HCT116 (cell line): ENCODE measurements around the gene ANGPTL4. TPM values are rescaled to one million over a fixed set of nuclear protein-coding genes. Genes with fewer than 3 reads are reported as not detected.

Experiments used
- ATAC-seq: fragments of 200-7000 bp; cut with Tn5 transposase; 2 replicates; pipeline ENCODE4 v1.9.1; 2020; ENCODE audit warnings: mild to moderate bottlenecking, moderate library complexity
- BruUV-seq: library from RNA; stranded (reverse); fragments of 400-500 nt; replicated peaks from 2 replicates; lab custom pipeline; 2021; lab: Mats Ljungman, UMichigan
- CTCF ChIA-PET: fragments of 300-600 bp; sonication (Branson Sonifier 250); formaldehyde crosslinking; loops from one replicate; lab custom pipeline; 2021; ENCODE audit warnings: antibody characterized with exemption; lab: Charles Lee
- POLR2A ChIA-PET: fragments of 300-600, 350-600 bp; sonication (Branson Sonifier 250); formaldehyde crosslinking; loops from one replicate; lab custom pipeline; 2021; ENCODE audit warnings: antibody characterized with exemption; lab: Charles Lee
- RAD21 ChIA-PET, 2 experiments: fragments of 300-600 bp; sonication (Branson Sonifier 250); formaldehyde crosslinking; loops; one replicate each; lab custom pipeline; 2023; ENCODE audit warnings: low total read pairs in 2 of 2; ENCODE audit not compliant: uncharacterized antibody in 2 of 2, unreplicated experiment in 2 of 2, low non-redundant PET in 1 of 2; lab: Charles Lee
- DNase-seq: peaks from one replicate; pipeline ENCODE4 v3.0.0-alpha.2; 2010; ENCODE audit warnings: low read depth, low spot score
- H2AFZ ChIP-seq: fragments of 200-600 bp; shearing (Covaris generic), sonication (generic); 2 replicates; pipeline ENCODE4 v1.6.1; 2017; ENCODE audit warnings: low read depth, mixed run types, mixed read lengths, antibody characterized with exemption, low read length; ENCODE audit not compliant: poor library complexity, severe bottlenecking
- H3K27ac ChIP-seq: 2 replicates; pipeline ENCODE4 v1.5.1; 2012; ENCODE audit warnings: low read depth, low read length
- H3K27me3 ChIP-seq: fragments of 200-600 bp; sonication (generic); 2 replicates; pipeline ENCODE4 v1.6.1; 2016; ENCODE audit warnings: mixed run types, low read length, mixed read lengths; ENCODE audit not compliant: insufficient read depth
- H3K36me3 ChIP-seq, 2 experiments: fragments of 200-500 bp in 1 of 2; fragments of 200-600 bp in 1 of 2; sonication (Bioruptor generic) in 1 of 2; sonication (generic) in 1 of 2; 2 replicates each; pipeline versions ENCODE4 v1.5.1 to v1.6.1; 2014 to 2016; ENCODE audit warnings: low read length in 2 of 2, inconsistent platforms in 1 of 2, mixed read lengths in 1 of 2, mixed run types in 1 of 2; ENCODE audit not compliant: insufficient read depth in 2 of 2, control insufficient read depth in 1 of 2
- H3K4me1 ChIP-seq, 2 experiments: fragments of 200-600 bp in 1 of 2; sonication (generic) in 1 of 2; 2 replicates each; pipeline versions ENCODE4 v1.5.1 to v1.6.1; 2012 to 2017; ENCODE audit warnings: low read length in 2 of 2, inconsistent platforms in 1 of 2, mild to moderate bottlenecking in 1 of 2, mixed read lengths in 1 of 2, mixed run types in 1 of 2, moderate library complexity in 1 of 2; ENCODE audit not compliant: insufficient read depth in 2 of 2, control insufficient read depth in 1 of 2
- H3K4me2 ChIP-seq: fragments of 200-600 bp; sonication (generic); 2 replicates; pipeline ENCODE4 v1.6.1; 2017; ENCODE audit warnings: mixed run types, low read length, mixed read lengths
- H3K4me3 ChIP-seq, 2 experiments: fragments of 200-600 bp in 1 of 2; sonication (generic) in 1 of 2; replicated peaks in 1 of 2; 2 replicates each; pipeline ENCODE4 v1.5.1; 2011 to 2016; ENCODE audit warnings: low read length in 2 of 2, control low read depth in 1 of 2, low read depth in 1 of 2, mild to moderate bottlenecking in 1 of 2, mixed read lengths in 1 of 2, mixed run types in 1 of 2
- H3K79me2 ChIP-seq: fragments of 200-600 bp; sonication (generic); 2 replicates; pipeline ENCODE4 v1.6.1; 2017; ENCODE audit warnings: mild to moderate bottlenecking, mixed run types, low read length, moderate library complexity, mixed read lengths; ENCODE audit not compliant: insufficient read depth
- H3K9ac ChIP-seq: fragments of 200-600 bp; sonication (generic); 2 replicates; pipeline ENCODE4 v1.6.1; 2016; ENCODE audit warnings: low read length, mixed read lengths
- H3K9me2 ChIP-seq: fragments of 200-600 bp; sonication (generic), shearing (Covaris generic); 2 replicates; pipeline ENCODE4 v1.6.1; 2017; ENCODE audit warnings: mixed run types, mild to moderate bottlenecking, moderate library complexity; ENCODE audit not compliant: insufficient read depth
- H3K9me3 ChIP-seq, 2 experiments: fragments of 200-500 bp in 1 of 2; fragments of 200-600 bp in 1 of 2; sonication (Bioruptor generic) in 1 of 2; sonication (generic) in 1 of 2; 2 replicates each; pipeline ENCODE4 v1.6.1; 2014 to 2017; ENCODE audit warnings: low read length in 2 of 2, mixed read lengths in 2 of 2, inconsistent platforms in 1 of 2, low read depth in 1 of 2, mild to moderate bottlenecking in 1 of 2, mixed run types in 1 of 2, moderate library complexity in 1 of 2; ENCODE audit not compliant: control insufficient read depth in 1 of 2, insufficient read depth in 1 of 2
- H4K20me1 ChIP-seq: fragments of 200-600 bp; sonication (generic), shearing (Covaris generic); 2 replicates; pipeline ENCODE4 v1.6.1; 2017; ENCODE audit warnings: mixed run types, mild to moderate bottlenecking, moderate library complexity; ENCODE audit not compliant: insufficient read depth
- CBX3 ChIP-seq: IDR thresholded peaks from 2 replicates; pipeline ENCODE4 v1.6.1; 2012; ENCODE audit warnings: low read depth
- CEBPB ChIP-seq: IDR thresholded peaks from 2 replicates; pipeline ENCODE4 v1.6.1; 2012; ENCODE audit warnings: low read depth
- CTCF ChIP-seq, 3 experiments: fragments of 200-600 bp in 1 of 3; sonication (generic) in 1 of 3; IDR thresholded peaks in 2 of 3; conservative IDR thresholded peaks in 1 of 3; 2 replicates each; pipeline ENCODE4 v1.5.1; 2012 to 2017; ENCODE audit warnings: low read depth in 2 of 3, low read length in 2 of 3, antibody characterized with exemption in 1 of 3, borderline replicate concordance in 1 of 3, control low read depth in 1 of 3, mild to moderate bottlenecking in 1 of 3, mixed read lengths in 1 of 3, mixed run types in 1 of 3, moderate library complexity in 1 of 3; ENCODE audit not compliant: insufficient read depth in 1 of 3
- EGR1 ChIP-seq: IDR thresholded peaks from 2 replicates; pipeline ENCODE4 v1.6.1; 2012; ENCODE audit warnings: low read depth
- EZH2 ChIP-seq: fragments of 200-600 bp; sonication (generic); IDR thresholded peaks from 2 replicates; pipeline ENCODE4 v1.6.1; 2017; ENCODE audit warnings: antibody characterized with exemption, mixed run types
- EZH2phosphoT487 ChIP-seq: fragments of 200-600 bp; IDR thresholded peaks from 2 replicates; pipeline ENCODE4 v1.6.1; 2018; ENCODE audit warnings: antibody characterized with exemption, borderline replicate concordance
- FOSL1 ChIP-seq: IDR thresholded peaks from 2 replicates; pipeline ENCODE4 v1.6.1; 2012; ENCODE audit warnings: low read depth
- JUND ChIP-seq: IDR thresholded peaks from 2 replicates; pipeline ENCODE4 v1.6.1; 2012
- MAX ChIP-seq: IDR thresholded peaks from 2 replicates; pipeline ENCODE4 v1.6.1; 2012
- POLR2A ChIP-seq: IDR thresholded peaks from 2 replicates; pipeline ENCODE4 v1.7.0; 2011; ENCODE audit warnings: borderline replicate concordance; ENCODE audit not compliant: insufficient read depth, insufficient read length; ENCODE audit errors: extremely low read depth
- POLR2AphosphoS5 ChIP-seq: IDR thresholded peaks from 2 replicates; pipeline ENCODE4 v1.6.1; 2011; ENCODE audit warnings: mild to moderate bottlenecking, low read depth, low read length, moderate library complexity
- SIN3A ChIP-seq: IDR thresholded peaks from 2 replicates; pipeline ENCODE4 v1.6.1; 2012; ENCODE audit warnings: low read depth
- SP1 ChIP-seq: IDR thresholded peaks from 2 replicates; pipeline ENCODE4 v1.6.1; 2012; ENCODE audit warnings: low read depth
- SRF ChIP-seq: IDR thresholded peaks from 2 replicates; pipeline ENCODE4 v1.6.1; 2012; ENCODE audit warnings: low read depth
- TCF7L2 ChIP-seq: IDR thresholded peaks from 2 replicates; pipeline ENCODE4 v1.7.0; 2011; ENCODE audit warnings: borderline replicate concordance, inconsistent platforms; ENCODE audit not compliant: insufficient read depth, insufficient read length; ENCODE audit errors: extremely low read depth
- YY1 ChIP-seq: IDR thresholded peaks from 2 replicates; pipeline ENCODE4 v1.6.1; 2011; ENCODE audit warnings: low read length, low read depth, moderate library complexity, mild to moderate bottlenecking; ENCODE audit not compliant: insufficient replicate concordance; ENCODE audit errors: extremely low read depth
- ZBTB33 ChIP-seq: IDR thresholded peaks from 2 replicates; pipeline ENCODE4 v1.6.1; 2011; ENCODE audit warnings: mild to moderate bottlenecking, low read length, moderate library complexity; ENCODE audit not compliant: insufficient replicate concordance; ENCODE audit errors: extremely low read depth
- ZFX ChIP-seq: fragments of 450-650 bp; IDR thresholded peaks from 2 replicates; pipeline ENCODE4 v1.6.1; 2017
- ZNF274 ChIP-seq: fragments of 200-500 bp; sonication (Bioruptor generic); IDR thresholded peaks from 2 replicates; pipeline ENCODE4 v1.6.1; 2014; ENCODE audit warnings: mild to moderate bottlenecking, low read depth, low read length, inconsistent platforms
- intact Hi-C: fragments of 100-400 bp; cut with micrococcal nuclease; formaldehyde crosslinking; loops from 2 replicates; pipeline ENCODE4 v1.10.0; 2022
- total RNA-seq: library from RNA; stranded (reverse); gene quantifications from one replicate; pipeline ENCODE4 v1.2.1, GENCODE V29; 2021; ENCODE audit not compliant: unreplicated experiment

ANGPTL4 gene
- total RNA-seq, 1 experiment from 2014 or later, result 54.8 TPM

DNA sequence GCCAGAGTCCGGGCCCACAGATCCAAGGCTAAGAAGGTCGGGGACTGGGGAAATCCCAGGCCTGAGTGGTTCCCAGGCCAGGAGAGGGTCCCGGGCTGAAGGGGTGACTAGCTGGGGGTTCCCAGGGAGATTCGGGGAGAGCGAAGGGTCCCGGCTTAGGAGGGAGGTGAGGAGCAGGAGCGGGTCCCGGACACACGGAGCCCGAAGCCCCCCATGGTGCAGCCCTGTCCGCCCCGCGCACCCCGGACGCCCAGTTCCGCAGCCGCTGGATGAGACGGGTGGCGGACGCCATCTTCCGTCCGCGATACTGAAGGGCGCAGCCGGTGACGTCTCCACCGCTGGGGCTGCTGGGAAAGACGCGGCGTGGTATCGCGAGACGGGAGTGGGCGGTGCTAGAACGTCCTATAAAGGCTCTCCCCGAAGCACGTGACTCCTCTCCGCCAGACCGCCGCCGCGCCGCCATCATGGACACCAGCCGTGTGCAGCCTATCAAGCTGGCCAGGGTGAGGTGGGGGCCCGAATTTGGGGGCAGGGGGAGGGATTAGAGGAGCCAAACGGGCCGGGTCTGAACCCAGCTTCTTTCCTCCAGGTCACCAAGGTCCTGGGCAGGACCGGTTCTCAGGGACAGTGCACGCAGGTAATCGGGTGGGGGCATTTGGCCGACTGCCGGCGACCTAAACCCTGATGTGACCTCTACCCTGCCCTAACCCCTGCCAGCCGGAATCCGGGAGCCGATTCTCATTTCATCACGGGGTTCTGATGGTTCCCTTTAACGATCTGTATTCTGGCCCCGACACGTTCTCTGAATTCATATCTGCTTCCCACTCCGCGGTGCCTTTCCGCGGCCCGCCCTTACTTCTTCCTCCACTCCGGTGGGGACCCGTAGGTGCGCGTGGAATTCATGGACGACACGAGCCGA, 42.6 kb upstream of the ANGPTL4 start, which contains the start of the genes NDUFA7 and RPS28:
Gene NDUFA7 (minus strand): TSS at position 309 of the 919 bp plus-strand sequence. CDS start 17 bp downstream, at position 292.
Gene RPS28 (plus strand): TSS at position 430 of the 919 bp plus-strand sequence. CDS start 35 bp downstream, at position 465.
- H3K79me2 ChIP-seq, result peaks cover 61% of the 10 kb centered on the region
- POLR2A ChIA-PET, result interaction anchor here (0.9 to 4.1 kb wide), 3 partner anchors 11 to 17 kb away, joined by 4 to 37 read pairs (median 4); no protein-coding TSS in a partner anchor
- peaks cover 12 to 25% of the 10 kb centered on the region in 2 experiments; a peak in 3 of 4 replicates for H3K4me1 ChIP-seq
- DNase-seq, result peak; percentile 86
- H3K9me3 ChIP-seq, result no peaks in the 10 kb centered on the region
- peak within 1 kb of the TSS; percentile 100 for H3K9ac ChIP-seq
- H4K20me1 ChIP-seq, result peaks cover 5% of the 10 kb centered on the region; the same call in 1 of the 2 replicates
- RAD21 ChIA-PET, result interaction anchor here in 1 of 2 experiments (0.6 kb wide), 1 partner anchor 67 kb away, joined by 4 read pairs; no protein-coding TSS in a partner anchor
- BruUV-seq, result TSS peak; percentile 88
- peak within 1 kb of the TSS; percentile 74 for H3K27ac ChIP-seq
- H2AFZ ChIP-seq, result no peak within 1 kb of the TSS
- H3K9me2 ChIP-seq, result no peaks in the 10 kb centered on the region
- CTCF ChIA-PET, result no interaction called here
- peak within 1 kb of the TSS; percentile 96 for H3K4me2 ChIP-seq
- peak; percentile 79 for ATAC-seq
- intact Hi-C loops, result no loop called here
- H3K36me3 ChIP-seq, result peaks cover 11 to 28% of the 10 kb centered on the region in 2 experiments
- H3K4me3 ChIP-seq, result peak within 1 kb of the TSS; percentile 91 to 100
- H3K27me3 ChIP-seq, result no peaks in the 10 kb centered on the region
- TF ChIP-seq YY1 (peak; percentile 96), SP1 (peak; percentile 88), EZH2 (no peak), CTCF (IDR thresholded peaks at IDR 0.05 in 2 of 3, conservative IDR thresholded peaks at IDR 0.05 in 1 of 3; ENCODE audit: borderline replicate concordance in 1 of 3, insufficient read depth in 1 of 3, low read depth in 2 of 3, low read length in 2 of 3) (no peak), SRF (peak; percentile 84), ZNF274 (no peak), CEBPB (no peak), SIN3A (peak; percentile 71), JUND (no peak), POLR2AphosphoS5 (peak; percentile 95), POLR2A (peak; percentile 73), TCF7L2 (no peak), ZBTB33 (peak; percentile 98), MAX (peak; percentile 94), FOSL1 (no peak), CBX3 (peak; percentile 72; the same call in 1 of the 2 replicates), EGR1 (0 out of 2 replicates have a peak, but pooled peaks have one; percentile 30), ZFX (peak; percentile 72; the same call in 1 of the 2 replicates), EZH2phosphoT487 (no peak)
